BJ (cell line): ENCODE results near the gene KRT36. TPM values are rescaled to one million over a fixed set of nuclear protein-coding genes. Genes with fewer than 3 reads are reported as not detected.

ENCODE experiments used
- CTCF ChIA-PET: fragments of 350-600 bp; formaldehyde crosslinking; extraction: SDS; loops from one replicate; lab custom pipeline; 2021; ENCODE audit warnings: antibody characterized with exemption, inconsistent platforms; lab: Yijun Ruan, JAX
- POLR2A ChIA-PET: fragments of 300-600 bp; sonication (Branson Sonifier 250); formaldehyde crosslinking; extraction: SDS; loops from one replicate; lab custom pipeline; 2021; ENCODE audit warnings: antibody characterized with exemption; lab: Charles Lee
- DNase-seq: peaks from one replicate; pipeline ENCODE4 v3.0.0-alpha.2; 2011; ENCODE audit warnings: low read depth
- H3K27me3 ChIP-seq: 2 replicates; pipeline ENCODE4 v1.6.0; 2011; ENCODE audit warnings: low read length; ENCODE audit not compliant: control insufficient read depth, insufficient read depth
- H3K36me3 ChIP-seq: 2 replicates; pipeline ENCODE4 v1.5.1; 2011; ENCODE audit warnings: low read length; ENCODE audit not compliant: control insufficient read depth, insufficient read depth
- H3K4me3 ChIP-seq: 2 replicates; pipeline ENCODE4 v1.5.1; 2011; ENCODE audit warnings: low read depth, mild to moderate bottlenecking, control low read depth, low read length
- CTCF ChIP-seq: IDR thresholded peaks from 2 replicates; pipeline ENCODE4 v1.5.1; 2011; ENCODE audit warnings: low read depth, mild to moderate bottlenecking, control low read depth, inconsistent platforms, low read length, moderate library complexity; ENCODE audit not compliant: insufficient read depth
- polyA plus RNA-seq: library from polyadenylated mRNA; depleted of rRNA; stranded (reverse); fragments of >200 nt; gene quantifications from 2 replicates; pipeline ENCODE4 v1.2.3, GENCODE V29; 2011

KRT36 gene
- polyA plus RNA-seq, 1 experiment, result 0.04 TPM

- POLR2A ChIA-PET, result no interaction called here
- H3K36me3 ChIP-seq, result no peaks in the 10 kb centered on the region
- CTCF ChIA-PET, result interaction anchor here (0.7 to 0.8 kb wide), 2 partner anchors 39 to 152 kb away, joined by 3 read pairs; no protein-coding TSS in a partner anchor
- DNase-seq, result no peak
- H3K4me3 ChIP-seq, result no peak overlapping the region
- no peaks in the 10 kb centered on the region for H3K27me3 ChIP-seq
- TF ChIP-seq CTCF, result no peak
Measured at GRCh38 chr17:41510251-41511065, 20.7 kb upstream of the KRT36 start.

- Histone ChIP-seq H3K4me3 (no peak overlapping the region), H3K36me3 (no peaks in the 10 kb centered on the region), H3K27me3 (no peaks in the 10 kb centered on the region)
- CTCF ChIA-PET, result interaction anchor here (1.1 to 3.0 kb wide), 4 partner anchors 10 to 141 kb away, joined by 3 to 11 read pairs (median 4); no protein-coding TSS in a partner anchor
- no peak for DNase-seq
- no peak for TF ChIP-seq CTCF
- POLR2A ChIA-PET, result no interaction called here
Measured at GRCh38 chr17:41507315-41507880, 17.7 kb upstream of the KRT36 start.

- no peak for DNase-seq
Measured at GRCh38 chr17:41505809-41506767, 16.4 kb upstream of the KRT36 start.

GRCh38 chr17:41505007-41505808 is 15.5 kb upstream of the KRT36 start, which contains the start of gene KRT13:
TSS of gene KRT13 (minus strand) at chr17:41505612. CDS start at chr17:41505550, 62 bp downstream.
- no peak for TF ChIP-seq CTCF
- POLR2A ChIA-PET, result no interaction called here
- DNase-seq, result no peak
- H3K4me3 ChIP-seq, result no peak within 1 kb of the TSS
- H3K27me3 ChIP-seq, result no peaks in the 10 kb centered on the region
- CTCF ChIA-PET, result interaction anchor here (2.3 to 3.0 kb wide), 2 partner anchors 44 to 143 kb away, joined by 6 to 11 read pairs; no protein-coding TSS in a partner anchor
- no peaks in the 10 kb centered on the region for H3K36me3 ChIP-seq

More at GRCh38 chr17:41505809-41506767, 16.4 kb upstream of the KRT36 start:
- POLR2A ChIA-PET, result no interaction called here
- CTCF ChIA-PET, result interaction anchor here (0.6 to 3.0 kb wide), 5 partner anchors 8 to 635 kb away, joined by 3 to 11 read pairs (median 6); no protein-coding TSS in a partner anchor
- Histone ChIP-seq H3K4me3 (no peak overlapping the region), H3K36me3 (no peaks in the 10 kb centered on the region), H3K27me3 (no peaks in the 10 kb centered on the region)
- no peak for TF ChIP-seq CTCF
